Umbilical cord (tissue), 2 donors: ENCODE results near the gene CCT3. TPM values are rescaled to one million over a fixed set of nuclear protein-coding genes. Genes with fewer than 3 reads are reported as not detected.
"Not testable (repeated sequence)": the region's sequence is repeated elsewhere in the genome, so short reads cannot be mapped to it uniquely, and the experiment has no call there.

Experiments used
- DNase-seq: peaks from one replicate; pipeline ENCODE4 v3.0.0-alpha.2; 2015; ENCODE audit warnings: low spot score
- total RNA-seq: library from RNA; depleted of rRNA; stranded (reverse); fragments of >200 nt; gene quantifications from one replicate; pipeline ENCODE4 v1.2.3, GENCODE V29; 2014; ENCODE audit warnings: low replicate concordance; ENCODE audit not compliant: insufficient read depth

CCT3 gene
- total RNA-seq, 1 donor from 2014 or later = 240 TPM

GRCh38 chr1:156368889-156369684, 31.0 kb upstream of the CCT3 start, which contains the start of gene RHBG:
TSS of gene RHBG (plus strand) at chr1:156369211. CDS start at chr1:156369250, 39 bp downstream.
- peak; percentile 15 for DNase-seq

- DNase-seq = no peak
These were observed 30.1 kb upstream of the CCT3 start for GRCh38 chr1:156368157-156368658.

GRCh38 chr1:156367383-156368156, 29.5 kb upstream of the CCT3 start:
- DNase-seq = no peak

- no peak for DNase-seq
These were observed 28.5 kb upstream of the CCT3 start for GRCh38 chr1:156366378-156367166.

GRCh38 chr1:156365754-156366153, 27.7 kb upstream of the CCT3 start:
- DNase-seq = no peak

- DNase-seq = no peak
These were observed 22.4 kb upstream of the CCT3 start for GRCh38 chr1:156360534-156360933.

- DNase-seq = peak; percentile 19
These were observed 21.9 kb upstream of the CCT3 start for GRCh38 chr1:156359973-156360372.

- no peak for DNase-seq
These were observed 21.2 kb upstream of the CCT3 start for GRCh38 chr1:156359249-156359648.

- no peak for DNase-seq
These were observed 20.5 kb upstream of the CCT3 start for GRCh38 chr1:156358641-156359040.

GRCh38 chr1:156357977-156358376, 19.9 kb upstream of the CCT3 start:
- no peak for DNase-seq

- no peak for DNase-seq
These were observed 18.9 kb upstream of the CCT3 start for GRCh38 chr1:156356875-156357534.

GRCh38 chr1:156356262-156356874, 18.3 kb upstream of the CCT3 start:
- no peak for DNase-seq

GRCh38 chr1:156352481-156352880, 14.4 kb upstream of the CCT3 start:
- not testable (repeated sequence) for DNase-seq

- DNase-seq = no peak
These were observed 9.2 kb upstream of the CCT3 start for GRCh38 chr1:156347331-156347730.

GRCh38 chr1:156346636-156347035, 8.5 kb upstream of the CCT3 start:
- DNase-seq = no peak

GRCh38 chr1:156346035-156346434, 7.9 kb upstream of the CCT3 start:
- not testable (repeated sequence) for DNase-seq

GRCh38 chr1:156344409-156344808, 6.3 kb upstream of the CCT3 start:
- DNase-seq = no peak

- DNase-seq = no peak
These were observed 4.3 kb upstream of the CCT3 start for GRCh38 chr1:156342166-156342955.

- no peak for DNase-seq
These were observed 258 bp downstream of the CCT3 start for GRCh38 chr1:156337888-156338179.
